OCI-LY1 (cell line): Measurements from ENCODE around the gene TANC1.

Experiments used
- H2AFZ ChIP-seq: fragments of 200-600 bp; sonication (generic), shearing (Covaris generic); 2 replicates; pipeline ENCODE4 v1.6.0; 2014; ENCODE audit warnings: antibody characterized with exemption, mild to moderate bottlenecking, low read length
- H3F3A ChIP-seq: fragments of 200-600 bp; sonication (generic), shearing (Covaris generic); 2 replicates; pipeline ENCODE4 v1.6.0; 2014; ENCODE audit warnings: mild to moderate bottlenecking, antibody characterized with exemption, low read length, moderate library complexity; ENCODE audit not compliant: insufficient read depth
- H3K27ac ChIP-seq: fragments of 200-600 bp; sonication (generic); 2 replicates; pipeline ENCODE4 v1.5.1; 2014; ENCODE audit warnings: low read length, mixed run types, mild to moderate bottlenecking, low read depth; ENCODE audit not compliant: poor library complexity, severe bottlenecking
- H3K27me3 ChIP-seq: fragments of 200-600 bp; sonication (generic); 2 replicates; pipeline ENCODE4 v1.6.0; 2014; ENCODE audit warnings: antibody characterized with exemption, mild to moderate bottlenecking, low read length, moderate library complexity; ENCODE audit not compliant: insufficient read depth
- H3K36me3 ChIP-seq: fragments of 200-600 bp; sonication (generic); 2 replicates; pipeline ENCODE4 v1.6.1; 2014; ENCODE audit warnings: mild to moderate bottlenecking, antibody characterized with exemption, low read length, moderate library complexity, mixed read lengths; ENCODE audit not compliant: insufficient read depth
- H3K4me1 ChIP-seq: fragments of 200-600 bp; sonication (generic); 2 replicates; pipeline ENCODE4 v1.5.1; 2014; ENCODE audit warnings: mild to moderate bottlenecking, low read length, moderate library complexity; ENCODE audit not compliant: insufficient read depth, severe bottlenecking
- H3K4me2 ChIP-seq: fragments of 200-600 bp; sonication (generic), shearing (Covaris generic); 2 replicates; pipeline ENCODE4 v1.6.1; 2014; ENCODE audit warnings: low read length
- H3K4me3 ChIP-seq: fragments of 200-600 bp; sonication (generic); 2 replicates; pipeline ENCODE4 v1.5.1; 2014; ENCODE audit warnings: low read length, low read depth, mild to moderate bottlenecking, mixed read lengths; ENCODE audit not compliant: poor library complexity, severe bottlenecking
- H3K79me2 ChIP-seq: fragments of 200-600 bp; shearing (Covaris generic); 2 replicates; pipeline ENCODE4 v1.6.1; 2016; ENCODE audit warnings: mixed run types, low read length, mixed read lengths; ENCODE audit not compliant: insufficient read depth
- H3K9ac ChIP-seq: fragments of 200-600 bp; sonication (generic), shearing (Covaris generic); 2 replicates; pipeline ENCODE4 v1.6.1; 2014; ENCODE audit warnings: mild to moderate bottlenecking, low read length, mixed read lengths
- H3K9me2 ChIP-seq: fragments of 200-600 bp; sonication (generic), shearing (Covaris generic); 2 replicates; pipeline ENCODE4 v1.6.1; 2014; ENCODE audit warnings: low read depth, mild to moderate bottlenecking, low read length, mixed read lengths
- H3K9me3 ChIP-seq: fragments of 200-600 bp; shearing (Covaris generic); 2 replicates; pipeline ENCODE4 v1.6.1; 2014; ENCODE audit warnings: low read length, mixed read lengths
- H4K20me1 ChIP-seq: fragments of 200-600 bp; sonication (generic), shearing (Covaris generic); 2 replicates; pipeline ENCODE4 v1.6.0; 2016; ENCODE audit warnings: mild to moderate bottlenecking, low read length; ENCODE audit not compliant: insufficient read depth
- EZH2 ChIP-seq: fragments of 200-600 bp; sonication (generic), shearing (Covaris generic); IDR thresholded peaks from 2 replicates; pipeline ENCODE4 v1.8.0; 2017; ENCODE audit warnings: borderline replicate concordance, mixed run types, mild to moderate bottlenecking, antibody characterized with exemption, low read length, moderate library complexity, mixed read lengths
- TF ChIP-seq, protein P1 (sequence below): fragments of 200-600 bp; sonication (generic), shearing (Covaris generic); IDR thresholded peaks from 2 replicates; pipeline ENCODE4 v1.5.1; 2017; ENCODE audit warnings: mild to moderate bottlenecking, antibody characterized with exemption, low read length, moderate library complexity, mixed read lengths

The TANC1 gene

GRCh38 chr2:158923180-158923594 is 45.3 kb upstream of the TANC1 start:
- H3K4me2 ChIP-seq = no peak overlapping the region
- H3K36me3 ChIP-seq = no peaks in the 10 kb centered on the region
- H3F3A ChIP-seq = no peaks in the 10 kb centered on the region
- H3K27me3 ChIP-seq = no peaks in the 10 kb centered on the region
- no peak overlapping the region for H3K27ac ChIP-seq
- no peak overlapping the region for H3K9ac ChIP-seq
- 0 out of 2 replicates have a peak, but pooled peaks cover 4% of the 10 kb centered on the region for H3K9me3 ChIP-seq
- H2AFZ ChIP-seq = no peak overlapping the region
- no peaks in the 10 kb centered on the region for H3K9me2 ChIP-seq
- no peaks in the 10 kb centered on the region for H4K20me1 ChIP-seq
- no peak overlapping the region for H3K4me3 ChIP-seq
- no peaks in the 10 kb centered on the region for H3K79me2 ChIP-seq
- no peaks in the 10 kb centered on the region for H3K4me1 ChIP-seq
- no peak for TF ChIP-seq EZH2
- TF ChIP-seq, protein P1, sequence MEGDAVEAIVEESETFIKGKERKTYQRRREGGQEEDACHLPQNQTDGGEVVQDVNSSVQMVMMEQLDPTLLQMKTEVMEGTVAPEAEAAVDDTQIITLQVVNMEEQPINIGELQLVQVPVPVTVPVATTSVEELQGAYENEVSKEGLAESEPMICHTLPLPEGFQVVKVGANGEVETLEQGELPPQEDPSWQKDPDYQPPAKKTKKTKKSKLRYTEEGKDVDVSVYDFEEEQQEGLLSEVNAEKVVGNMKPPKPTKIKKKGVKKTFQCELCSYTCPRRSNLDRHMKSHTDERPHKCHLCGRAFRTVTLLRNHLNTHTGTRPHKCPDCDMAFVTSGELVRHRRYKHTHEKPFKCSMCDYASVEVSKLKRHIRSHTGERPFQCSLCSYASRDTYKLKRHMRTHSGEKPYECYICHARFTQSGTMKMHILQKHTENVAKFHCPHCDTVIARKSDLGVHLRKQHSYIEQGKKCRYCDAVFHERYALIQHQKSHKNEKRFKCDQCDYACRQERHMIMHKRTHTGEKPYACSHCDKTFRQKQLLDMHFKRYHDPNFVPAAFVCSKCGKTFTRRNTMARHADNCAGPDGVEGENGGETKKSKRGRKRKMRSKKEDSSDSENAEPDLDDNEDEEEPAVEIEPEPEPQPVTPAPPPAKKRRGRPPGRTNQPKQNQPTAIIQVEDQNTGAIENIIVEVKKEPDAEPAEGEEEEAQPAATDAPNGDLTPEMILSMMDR = no peak

- H3K4me3 ChIP-seq = no peak overlapping the region
- H4K20me1 ChIP-seq = no peaks in the 10 kb centered on the region
- H3K27ac ChIP-seq = no peak overlapping the region
- no peaks in the 10 kb centered on the region for H3F3A ChIP-seq
- 0 out of 2 replicates have a peak, but pooled peaks cover 4% of the 10 kb centered on the region for H3K9me3 ChIP-seq
- H3K36me3 ChIP-seq = no peaks in the 10 kb centered on the region
- H2AFZ ChIP-seq = no peak overlapping the region
- no peaks in the 10 kb centered on the region for H3K4me1 ChIP-seq
- no peaks in the 10 kb centered on the region for H3K27me3 ChIP-seq
- H3K4me2 ChIP-seq = no peak overlapping the region
- H3K9ac ChIP-seq = no peak overlapping the region
- H3K9me2 ChIP-seq = no peaks in the 10 kb centered on the region
- no peak for TF ChIP-seq EZH2
- TF ChIP-seq, protein P1 = no peak
- H3K79me2 ChIP-seq = no peaks in the 10 kb centered on the region
Observed at GRCh38 chr2:158923641-158924040, 44.8 kb upstream of the TANC1 start.

DNA sequence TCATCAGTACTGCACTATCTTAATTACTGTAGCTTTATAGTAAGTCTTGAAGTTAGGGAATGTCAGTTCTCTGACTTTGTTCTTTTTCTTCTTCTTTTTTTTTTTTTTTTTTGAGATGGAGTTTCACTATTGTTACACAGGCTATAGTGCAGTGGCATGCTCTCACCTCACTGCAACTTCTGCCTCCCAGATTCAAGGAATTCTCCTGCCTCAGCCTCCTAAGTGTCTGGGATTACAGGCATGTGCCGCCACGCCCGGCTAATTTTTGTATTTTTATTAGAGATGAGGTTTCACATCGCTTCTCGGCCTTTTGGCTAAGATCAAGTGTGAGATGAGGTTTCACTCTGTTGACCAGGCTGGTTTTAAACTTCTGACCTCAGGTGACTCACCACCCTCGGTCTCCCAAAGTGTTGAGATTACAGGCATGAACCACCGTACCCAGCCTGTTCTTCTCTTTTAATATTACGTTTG is 41.9 kb upstream of the TANC1 start:
- Histone ChIP-seq H3K9ac (no peak overlapping the region), H3K9me2 (no peaks in the 10 kb centered on the region), H3K4me1 (no peaks in the 10 kb centered on the region), H3K4me3 (no peak overlapping the region), H4K20me1 (no peaks in the 10 kb centered on the region), H3K4me2 (no peak overlapping the region), H3K79me2 (no peaks in the 10 kb centered on the region), H3F3A (no peaks in the 10 kb centered on the region), H3K36me3 (no peaks in the 10 kb centered on the region), H3K27me3 (no peaks in the 10 kb centered on the region), H3K9me3 (0 out of 2 replicates have a peak, but pooled peaks cover 4% of the 10 kb centered on the region), H3K27ac (no peak overlapping the region), H2AFZ (no peak overlapping the region)
- no peak for TF ChIP-seq EZH2
- TF ChIP-seq, protein P1 = no peak
